Left lung (tissue), 10 donors: ENCODE measurements around the gene PLA2G2D. TPM values are rescaled to one million over a fixed set of nuclear protein-coding genes. Genes with fewer than 3 reads are reported as not detected.

Experiments used
- ATAC-seq: fragments of 200-7000 bp; cut with Tn5 transposase; one replicate; pipeline ENCODE4 v1.9.1; 2020; ENCODE audit warnings: moderate library complexity
- DNase-seq, 4 donors: peaks; one replicate each; pipeline ENCODE4 v3.0.0-alpha.2; 2013 to 2020
- H3K27ac ChIP-seq, 2 donors: fragments of 200-600 bp; sonication (generic) in 1 of 2; one replicate each; pipeline versions ENCODE4 v1.5.0 to v1.8.0; 2020 to 2021
- H3K27me3 ChIP-seq, 2 donors: fragments of 200-600 bp; sonication (generic) in 1 of 2; one replicate each; pipeline versions ENCODE4 v1.5.0 to v1.8.0; 2020 to 2021
- H3K36me3 ChIP-seq, 2 donors: fragments of 200-600 bp; sonication (generic) in 1 of 2; one replicate each; pipeline versions ENCODE4 v1.5.0 to v1.8.0; 2020 to 2021
- H3K4me1 ChIP-seq, 2 donors: fragments of 200-600 bp; one replicate each; pipeline ENCODE4 v1.8.0; 2021
- H3K4me3 ChIP-seq, 2 donors: fragments of 200-600 bp; sonication (generic) in 1 of 2; one replicate each; pipeline versions ENCODE4 v1.5.0 to v1.8.0; 2020 to 2021; ENCODE audit warnings: mild to moderate bottlenecking in 1 of 2
- H3K9me3 ChIP-seq, 2 donors: fragments of 200-600 bp; sonication (generic) in 1 of 2; one replicate each; pipeline versions ENCODE4 v1.5.0 to v1.8.0; 2020 to 2021
- intact Hi-C, 2 donors: fragments of 100-400 bp; cut with DNase I; formaldehyde crosslinking; loops; one replicate each; pipeline versions ENCODE4 v1.11.2 to v1.14.2; 2022
- polyA plus RNA-seq, 6 donors: library from polyadenylated mRNA; unstranded; fragments of 120-200 nt; gene quantifications; one replicate each; pipeline ENCODE4 v1.2.1, GENCODE V29; 2013; ENCODE audit not compliant: insufficient read length in 6 of 6
- total RNA-seq, 2 donors: library from RNA; stranded (reverse); fragmentation: NEBNext Ultra II Directional; extraction: Animal tissue kit (Norgen Biotek cat#: 25700); gene quantifications; one replicate each; pipeline ENCODE4 v1.2.1, GENCODE V29; 2021
- TF ChIP-seq, protein P1 (sequence below), 2 donors: fragments of 200-600 bp; sonication (generic) in 1 of 2; IDR thresholded peaks; one replicate each; pipeline versions ENCODE4 v1.5.0 to v1.8.0; 2021; ENCODE audit warnings: antibody characterized with exemption in 2 of 2
- donor health status: DM: no; HTN: yes; CAD: no.
- donor health status: DM: no; HTN: no; CAD: no.

PLA2G2D gene
- total and polyA plus RNA-seq, 8 donors, result 0.07 to 0.15 (median 0.09) TPM; not detected in 3

GRCh38 chr1:20108366-20109123 lies 10.8 kb downstream of the PLA2G2D start:
- H3K36me3 ChIP-seq, result no peaks in the 10 kb centered on the region
- H3K27ac ChIP-seq, result no peak overlapping the region
- no peaks in the 10 kb centered on the region for H3K27me3 ChIP-seq
- DNase-seq (no peak), ATAC-seq (no peak)
- no peaks in the 10 kb centered on the region for H3K9me3 ChIP-seq
- intact Hi-C loops, result no loop called here
- no peak overlapping the region for H3K4me3 ChIP-seq
- TF ChIP-seq, protein P1, sequence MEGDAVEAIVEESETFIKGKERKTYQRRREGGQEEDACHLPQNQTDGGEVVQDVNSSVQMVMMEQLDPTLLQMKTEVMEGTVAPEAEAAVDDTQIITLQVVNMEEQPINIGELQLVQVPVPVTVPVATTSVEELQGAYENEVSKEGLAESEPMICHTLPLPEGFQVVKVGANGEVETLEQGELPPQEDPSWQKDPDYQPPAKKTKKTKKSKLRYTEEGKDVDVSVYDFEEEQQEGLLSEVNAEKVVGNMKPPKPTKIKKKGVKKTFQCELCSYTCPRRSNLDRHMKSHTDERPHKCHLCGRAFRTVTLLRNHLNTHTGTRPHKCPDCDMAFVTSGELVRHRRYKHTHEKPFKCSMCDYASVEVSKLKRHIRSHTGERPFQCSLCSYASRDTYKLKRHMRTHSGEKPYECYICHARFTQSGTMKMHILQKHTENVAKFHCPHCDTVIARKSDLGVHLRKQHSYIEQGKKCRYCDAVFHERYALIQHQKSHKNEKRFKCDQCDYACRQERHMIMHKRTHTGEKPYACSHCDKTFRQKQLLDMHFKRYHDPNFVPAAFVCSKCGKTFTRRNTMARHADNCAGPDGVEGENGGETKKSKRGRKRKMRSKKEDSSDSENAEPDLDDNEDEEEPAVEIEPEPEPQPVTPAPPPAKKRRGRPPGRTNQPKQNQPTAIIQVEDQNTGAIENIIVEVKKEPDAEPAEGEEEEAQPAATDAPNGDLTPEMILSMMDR (IDR thresholded peaks at IDR 0.05), result no peak
- no peaks in the 10 kb centered on the region for H3K4me1 ChIP-seq

- no peak overlapping the region for H3K27ac ChIP-seq
These were observed 11.5 kb downstream of the PLA2G2D start for GRCh38 chr1:20107796-20108195.

DNA sequence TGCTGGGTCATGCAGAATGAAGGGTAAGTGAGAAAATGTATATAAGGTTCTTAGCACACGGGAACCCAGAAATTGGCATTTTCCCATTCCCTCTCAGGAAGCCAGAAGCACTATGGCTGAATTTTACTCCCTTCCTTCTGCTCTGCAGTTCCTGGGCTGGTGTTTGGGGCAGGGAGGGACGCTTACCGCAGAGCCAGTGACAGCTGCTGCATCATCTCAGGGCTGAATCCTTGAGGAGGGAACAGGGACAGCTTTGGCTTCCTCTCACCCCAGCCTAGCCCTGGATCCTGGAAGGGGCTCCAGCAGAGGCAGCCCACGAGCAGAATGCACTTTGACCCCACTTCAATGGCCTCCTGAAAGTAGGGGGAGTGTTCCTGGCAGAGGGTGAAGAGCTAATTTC lies 12.0 kb downstream of the PLA2G2D start:
- Histone ChIP-seq H3K27ac (no peak overlapping the region), H3K27me3 (peaks cover 0 to 3% of the 10 kb centered on the region in 2 donors), H3K36me3 (no peaks in the 10 kb centered on the region), H3K4me3 (no peak overlapping the region), H3K4me1 (no peaks in the 10 kb centered on the region), H3K9me3 (no peaks in the 10 kb centered on the region)
- no peak for ATAC-seq
- intact Hi-C loops, result no loop called here
- TF ChIP-seq, protein P1 (IDR thresholded peaks at IDR 0.05), result no peak
- no peak for DNase-seq

More at GRCh38 chr1:20107796-20108195, 11.5 kb downstream of the PLA2G2D start:
- no peaks in the 10 kb centered on the region for H3K4me1 ChIP-seq
- intact Hi-C loops, result no loop called here
- DNase-seq (no peak), ATAC-seq (no peak)
- no peaks in the 10 kb centered on the region for H3K36me3 ChIP-seq
- TF ChIP-seq, protein P1 (IDR thresholded peaks at IDR 0.05), result no peak
- peaks cover 0 to 3% of the 10 kb centered on the region in 2 donors for H3K27me3 ChIP-seq
- H3K4me3 ChIP-seq, result no peak overlapping the region
- no peaks in the 10 kb centered on the region for H3K9me3 ChIP-seq

- H3K36me3 ChIP-seq, result no peaks in the 10 kb centered on the region
- no peak overlapping the region for H3K4me3 ChIP-seq
- no peak overlapping the region for H3K27ac ChIP-seq
- DNase-seq (no peak), ATAC-seq (no peak)
- TF ChIP-seq, protein P1 (IDR thresholded peaks at IDR 0.05), result no peak
- peaks cover 0 to 3% of the 10 kb centered on the region in 2 donors for H3K27me3 ChIP-seq
- no peaks in the 10 kb centered on the region for H3K4me1 ChIP-seq
- H3K9me3 ChIP-seq, result no peaks in the 10 kb centered on the region
- intact Hi-C loops, result no loop called here
These were observed 13.5 kb downstream of the PLA2G2D start for GRCh38 chr1:20105856-20106255.

GRCh38 chr1:20102875-20103274 lies 16.5 kb downstream of the PLA2G2D start:
- intact Hi-C loops, result no loop called here

More at GRCh38 chr1:20102875-20103274, 16.5 kb downstream of the PLA2G2D start:
- H3K27me3 ChIP-seq, result peaks cover 0 to 3% of the 10 kb centered on the region in 2 donors
- H3K4me1 ChIP-seq, result no peaks in the 10 kb centered on the region
- DNase-seq (no peak), ATAC-seq (no peak)
- no peak overlapping the region for H3K4me3 ChIP-seq
- TF ChIP-seq, protein P1 (IDR thresholded peaks at IDR 0.05), result no peak
- no peaks in the 10 kb centered on the region for H3K36me3 ChIP-seq
- no peaks in the 10 kb centered on the region for H3K9me3 ChIP-seq
- H3K27ac ChIP-seq, result no peak overlapping the region
